ENCODE measurements around the gene THSD1. TPM values are rescaled to one million over a fixed set of nuclear protein-coding genes. Genes with fewer than 3 reads are reported as not detected.

THSD1 gene
- total and polyA plus RNA-seq, 9 of the 15 experiments (the other 6 are each of a cell fraction or from before 2014, with no cell fraction given): 0.01 to 0.11 (median 0.04) TPM; not detected in 2

DNA sequence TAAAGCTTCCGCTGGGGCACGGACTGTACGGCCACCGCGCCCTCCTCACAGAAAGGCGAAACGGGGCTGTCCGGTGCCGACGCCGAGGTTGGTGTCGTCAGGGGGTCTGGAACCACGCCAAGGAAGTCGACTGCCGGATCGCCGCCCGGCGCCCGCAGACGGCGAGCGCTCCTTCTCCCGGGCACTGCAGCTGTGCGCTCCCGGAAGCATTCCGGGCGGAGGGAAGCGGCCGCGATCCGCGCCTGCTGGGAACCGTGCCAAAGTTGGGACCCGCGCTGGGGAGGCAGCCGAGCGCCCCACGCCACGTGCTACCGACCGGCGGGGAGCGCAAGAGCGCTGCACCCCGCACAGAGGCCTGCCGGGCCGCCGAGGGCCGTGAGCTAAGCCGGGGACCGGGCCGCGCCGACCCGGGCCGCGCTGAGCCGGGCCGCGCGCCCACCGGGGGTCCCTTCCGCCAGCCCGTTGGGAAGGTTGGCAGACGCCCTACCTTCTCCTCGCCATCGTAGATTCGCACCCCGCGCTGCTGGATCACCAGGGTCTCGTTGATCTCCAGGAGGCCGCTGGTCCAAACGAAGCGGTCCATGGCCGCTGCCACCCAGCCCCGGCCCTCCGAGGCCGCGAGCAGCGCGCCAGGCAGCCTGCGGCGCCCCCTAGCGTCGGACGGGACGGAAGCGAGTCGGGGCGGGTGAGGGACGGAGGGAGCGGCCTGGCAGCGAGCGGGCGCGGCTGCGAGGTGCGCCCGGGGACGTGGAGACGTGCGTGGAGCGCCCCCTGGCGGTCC is 44.2 kb upstream of the THSD1 start, which contains the start of gene VPS36 (continued):
- 0 out of 2 replicates have a peak, but pooled peaks have one; percentile 12 for TF ChIP-seq RBM34 (IDR thresholded peaks at IDR 0.05; ENCODE audit: borderline replicate concordance, insufficient read depth, low read length)
- TF ChIP-seq ZNF830 (CRISPR knock-in tag; IDR thresholded peaks at IDR 0.05): no peak
- peak; percentile 34 for TF ChIP-seq ZNF316 (IDR thresholded peaks at IDR 0.05)

DNA sequence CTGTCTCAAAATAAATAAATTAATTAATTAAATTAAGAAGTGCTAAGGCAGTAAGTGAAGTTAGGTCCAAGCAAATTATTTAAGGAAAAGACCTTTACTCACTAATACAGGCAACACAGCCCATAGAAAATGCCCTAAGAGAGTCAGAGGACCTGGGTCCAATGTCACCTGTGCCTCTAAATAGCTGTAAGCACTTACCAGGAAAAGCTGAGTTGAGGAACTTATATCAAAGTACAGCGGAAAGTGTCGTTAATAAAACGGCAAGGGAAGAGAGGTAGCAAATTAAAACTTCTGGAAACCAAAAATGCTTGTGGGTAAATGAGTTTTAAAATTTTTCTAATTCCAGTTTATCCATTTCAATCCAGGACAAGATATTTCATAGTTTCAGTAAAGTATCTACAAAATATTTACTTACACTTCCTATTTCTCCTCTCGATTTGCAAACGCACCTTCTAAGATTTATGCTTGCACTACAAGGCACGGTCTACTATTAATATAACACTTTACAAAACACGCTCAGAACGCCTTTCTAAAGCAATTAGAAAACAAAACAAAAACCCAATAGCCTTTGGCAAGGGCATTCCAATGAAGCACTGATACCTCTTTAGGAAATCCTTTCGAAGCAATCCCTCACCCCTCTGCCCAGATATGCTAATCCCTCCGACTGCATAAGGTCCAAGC is 43.5 kb upstream of the THSD1 start:
- in situ Hi-C loops (cut with MboI): no loop called here
- peak overlapping the region; percentile 95 for H2AFZ ChIP-seq (ENCODE audit: low read depth, low read length)
- FAIRE-seq: peak; percentile 48

More for the DNA sequence above, 43.5 kb upstream of the THSD1 start:
- BruUV-seq (replicated peaks): TSS peak; percentile 50
- DNase-seq (ENCODE audit: extremely low read depth in 1 of 4, low spot score in 3 of 4) (no peak), ATAC-seq (no peak)
- ChIA-PET POLR2A (interaction anchor here (0.6 to 1.0 kb wide), 3 partner anchors 8 to 21 kb away, joined by 3 to 5 read pairs (median 3); no protein-coding TSS in a partner anchor), CTCF (ENCODE audit: low intra/inter-chr PET ratio) (no interaction called here)
- peaks cover 50% of the 10 kb centered on the region for H3K79me2 ChIP-seq (ENCODE audit: control insufficient read depth, insufficient read depth, low read length)
- intact Hi-C loops (cut with micrococcal nuclease): loop anchor here (2.0 to 10.0 kb wide), 4 partner anchors 103 to 455 kb away; partner anchors contain the start of genes NEK3 and SUGT1
- peaks cover 23% of the 10 kb centered on the region; the same call in 2 of the 3 replicates for H3K36me3 ChIP-seq (ENCODE audit: control insufficient read depth, insufficient read depth, low read length)
- no peaks in the 10 kb centered on the region for H3K27me3 ChIP-seq (ENCODE audit: control insufficient read depth in 2 of 2, insufficient read depth in 2 of 2, low read length in 2 of 2)
- peak overlapping the region; percentile 93 for H3K27ac ChIP-seq (ENCODE audit: extremely low read depth, low read depth, low read length)
- no peaks in the 10 kb centered on the region for H3K9me1 ChIP-seq (ENCODE audit: control insufficient read depth, insufficient read depth, low read length)
- H3K4me2 ChIP-seq (ENCODE audit: insufficient read depth, low read length): peak overlapping the region; percentile 79
- H3K4me1 ChIP-seq (replicated peaks in 1 of 2; ENCODE audit: control insufficient read depth in 2 of 2, insufficient read depth in 2 of 2, low read length in 2 of 2): peaks cover 0 to 9% of the 10 kb centered on the region in 2 experiments; a peak in 3 of 5 replicates
- H3K4me3 ChIP-seq: peak overlapping the region; percentile 87
- peak overlapping the region; percentile 89 to 98 for H3K9ac ChIP-seq (ENCODE audit: insufficient read depth in 1 of 2, low read depth in 2 of 2, low read length in 2 of 2)
- no peaks in the 10 kb centered on the region for H4K20me1 ChIP-seq (replicated peaks; ENCODE audit: control insufficient read depth, insufficient read depth, low read length)
- no peaks in the 10 kb centered on the region; the same call in 1 of the 2 replicates for H3K9me3 ChIP-seq (replicated peaks; ENCODE audit: control insufficient read depth, insufficient read depth, low read depth, low read length)
- WGBS (ENCODE audit: insufficient coverage, low coverage, missing lambda C conversion rate): 4% methylated on average over 10 of the region's 10 CpGs
- TF ChIP-seq CXXC5 (CRISPR knock-in tag; IDR thresholded peaks at IDR 0.05): no peak
- TF ChIP-seq, protein P1, sequence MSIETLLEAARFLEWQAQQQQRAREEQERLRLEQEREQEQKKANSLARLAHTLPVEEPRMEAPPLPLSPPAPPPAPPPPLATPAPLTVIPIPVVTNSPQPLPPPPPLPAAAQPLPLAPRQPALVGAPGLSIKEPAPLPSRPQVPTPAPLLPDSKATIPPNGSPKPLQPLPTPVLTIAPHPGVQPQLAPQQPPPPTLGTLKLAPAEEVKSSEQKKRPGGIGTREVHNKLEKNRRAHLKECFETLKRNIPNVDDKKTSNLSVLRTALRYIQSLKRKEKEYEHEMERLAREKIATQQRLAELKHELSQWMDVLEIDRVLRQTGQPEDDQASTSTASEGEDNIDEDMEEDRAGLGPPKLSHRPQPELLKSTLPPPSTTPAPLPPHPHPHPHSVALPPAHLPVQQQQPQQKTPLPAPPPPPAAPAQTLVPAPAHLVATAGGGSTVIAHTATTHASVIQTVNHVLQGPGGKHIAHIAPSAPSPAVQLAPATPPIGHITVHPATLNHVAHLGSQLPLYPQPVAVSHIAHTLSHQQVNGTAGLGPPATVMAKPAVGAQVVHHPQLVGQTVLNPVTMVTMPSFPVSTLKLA (conservative IDR thresholded peaks at IDR 0.05): 0 out of 4 replicates have a peak, but pooled peaks of 1 of the 2 experiments have one; percentile 6
- no peak for TF ChIP-seq BDP1 (IDR thresholded peaks at IDR 0.05; ENCODE audit: insufficient read depth, insufficient read length)
- peak; percentile 21; the same call in 1 of the 2 replicates for TF ChIP-seq SP1 (CRISPR knock-in tag; IDR thresholded peaks at IDR 0.05)
- no peak for TF ChIP-seq SLC30A9 (CRISPR knock-in tag; IDR thresholded peaks at IDR 0.05)
- no peak for TF ChIP-seq MAFK (IDR thresholded peaks at IDR 0.05; ENCODE audit: low read length)
- TF ChIP-seq ZNF586 (CRISPR knock-in tag; conservative IDR thresholded peaks at IDR 0.05): no peak
- no peak for TF ChIP-seq DMBX1 (CRISPR knock-in tag; IDR thresholded peaks at IDR 0.05; ENCODE audit: borderline replicate concordance)
- 0 out of 2 replicates have a peak, but pooled peaks have one; percentile 23 for TF ChIP-seq BCOR (IDR thresholded peaks at IDR 0.05)

Measured in K562 (cell line).